Right lung (tissue), 5 donors: ENCODE results near the gene ZG16B. TPM values are rescaled to one million over a fixed set of nuclear protein-coding genes. Genes with fewer than 3 reads are reported as not detected.

Experiments
- DNase-seq, 2 donors: peaks; one replicate each; pipeline ENCODE4 v3.0.0-alpha.2; 2013
- polyA plus RNA-seq, 5 donors: library from polyadenylated mRNA; unstranded; fragments of 120-200 nt; gene quantifications; one replicate each; pipeline versions ENCODE4 v1.2.1 to v1.2.3, GENCODE V29; 2013; ENCODE audit warnings: inconsistent platforms in 1 of 5, low replicate concordance in 1 of 5; ENCODE audit not compliant: insufficient read length in 5 of 5, insufficient read depth in 1 of 5

Gene ZG16B
- polyA plus RNA-seq, 5 donors = 0.49 to 0.76 (median 0.59) TPM

GRCh38 chr16:2803545-2804195 is 26.4 kb upstream of the ZG16B start:
- DNase-seq = no peak

- DNase-seq = no peak
These were observed 25.4 kb upstream of the ZG16B start for GRCh38 chr16:2804728-2805127.

GRCh38 chr16:2806286-2806685 is 23.8 kb upstream of the ZG16B start:
- no peak for DNase-seq

GRCh38 chr16:2808181-2808580 is 21.9 kb upstream of the ZG16B start:
- DNase-seq = no peak

GRCh38 chr16:2809149-2809760 is 20.8 kb upstream of the ZG16B start:
- DNase-seq = no peak

- DNase-seq = no peak
These were observed 19.5 kb upstream of the ZG16B start for GRCh38 chr16:2810651-2811050.

GRCh38 chr16:2811703-2812471 is 18.2 kb upstream of the ZG16B start:
- no peak for DNase-seq

- no peak for DNase-seq
These were observed 16.3 kb upstream of the ZG16B start for GRCh38 chr16:2813771-2814221.

GRCh38 chr16:2814551-2815298 is 15.4 kb upstream of the ZG16B start:
- no peak for DNase-seq

- no peak for DNase-seq
These were observed 14.8 kb upstream of the ZG16B start for GRCh38 chr16:2815299-2815771.

GRCh38 chr16:2816751-2817339 is 13.3 kb upstream of the ZG16B start, which contains the start of gene PRSS21:
Gene PRSS21, plus strand, starts transcription at chr16:2817237. Its CDS starts 32 bp downstream, at chr16:2817269.
- no peak for DNase-seq

- DNase-seq = no peak
These were observed 12.5 kb upstream of the ZG16B start for GRCh38 chr16:2817340-2818271.

GRCh38 chr16:2818272-2818876 is 11.7 kb upstream of the ZG16B start:
- no peak for DNase-seq

- DNase-seq = no peak
These were observed 10.7 kb upstream of the ZG16B start for GRCh38 chr16:2819179-2819938.

- no peak for DNase-seq
These were observed 9.9 kb upstream of the ZG16B start for GRCh38 chr16:2819939-2820835.

GRCh38 chr16:2820836-2821486 is 9.1 kb upstream of the ZG16B start:
- no peak for DNase-seq

- DNase-seq = no peak
These were observed 8.5 kb upstream of the ZG16B start for GRCh38 chr16:2821487-2822157.
